C4-2B (cell line): ENCODE data around the gene RTCA.

Source experiments
- ZFX ChIP-seq: fragments of 450-650 bp; IDR thresholded peaks from 2 replicates; pipeline ENCODE4 v1.6.1; 2017
- TF ChIP-seq, protein P1 (sequence below): fragments of 450-650 bp; conservative IDR thresholded peaks from 2 replicates; pipeline ENCODE4 v1.5.1; 2017; ENCODE audit warnings: mild to moderate bottlenecking

DNA sequence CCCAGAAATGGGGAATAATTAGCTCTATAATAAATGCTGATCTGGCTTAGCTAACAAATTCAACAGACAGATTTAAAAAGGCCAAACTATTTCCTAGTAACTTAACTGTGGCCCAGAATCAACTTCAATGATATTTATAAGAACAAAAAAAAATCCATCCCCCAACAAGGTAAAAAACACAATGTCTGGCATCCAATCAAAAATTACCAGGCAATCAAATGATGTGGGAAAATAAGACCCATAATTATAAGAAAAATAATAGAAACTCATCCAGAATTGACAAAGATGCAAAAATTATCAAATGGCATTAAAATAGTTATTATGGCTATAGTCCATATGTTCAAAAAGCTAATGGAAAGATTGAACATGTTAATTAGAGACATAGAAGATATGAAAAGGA is 43.8 kb downstream of the RTCA start:
- TF ChIP-seq, protein P1, sequence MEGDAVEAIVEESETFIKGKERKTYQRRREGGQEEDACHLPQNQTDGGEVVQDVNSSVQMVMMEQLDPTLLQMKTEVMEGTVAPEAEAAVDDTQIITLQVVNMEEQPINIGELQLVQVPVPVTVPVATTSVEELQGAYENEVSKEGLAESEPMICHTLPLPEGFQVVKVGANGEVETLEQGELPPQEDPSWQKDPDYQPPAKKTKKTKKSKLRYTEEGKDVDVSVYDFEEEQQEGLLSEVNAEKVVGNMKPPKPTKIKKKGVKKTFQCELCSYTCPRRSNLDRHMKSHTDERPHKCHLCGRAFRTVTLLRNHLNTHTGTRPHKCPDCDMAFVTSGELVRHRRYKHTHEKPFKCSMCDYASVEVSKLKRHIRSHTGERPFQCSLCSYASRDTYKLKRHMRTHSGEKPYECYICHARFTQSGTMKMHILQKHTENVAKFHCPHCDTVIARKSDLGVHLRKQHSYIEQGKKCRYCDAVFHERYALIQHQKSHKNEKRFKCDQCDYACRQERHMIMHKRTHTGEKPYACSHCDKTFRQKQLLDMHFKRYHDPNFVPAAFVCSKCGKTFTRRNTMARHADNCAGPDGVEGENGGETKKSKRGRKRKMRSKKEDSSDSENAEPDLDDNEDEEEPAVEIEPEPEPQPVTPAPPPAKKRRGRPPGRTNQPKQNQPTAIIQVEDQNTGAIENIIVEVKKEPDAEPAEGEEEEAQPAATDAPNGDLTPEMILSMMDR: no peak
- no peak for TF ChIP-seq ZFX
